ENCODE data around the gene IL12RB2.

- TF ChIP-seq POLR2A (IDR thresholded peaks at IDR 0.05) (no peak), CTCF (IDR thresholded peaks at IDR 0.05) (no peak), EP300 (IDR thresholded peaks at IDR 0.05) (no peak)
These were observed 130.3 kb downstream of the IL12RB2 start for GRCh38 chr1:67437961-67438360.

Measured in tibial nerve (tissue), 4 donors.